Fibroblast of lung (primary cell): ENCODE measurements around the gene CAPSL. TPM values are rescaled to one million over a fixed set of nuclear protein-coding genes. Genes with fewer than 3 reads are reported as not detected.

ENCODE experiments used
- DNase-seq, 2 donors: peaks; one replicate each; pipeline versions ENCODE4 v3.0.0 to v3.0.0-alpha.2; 2010; ENCODE audit warnings: low read depth in 2 of 2
- H2AFZ ChIP-seq: 2 replicates; pipeline ENCODE4 v1.5.1; 2012; ENCODE audit warnings: low read length, control low read depth, inconsistent platforms
- H3K27ac ChIP-seq: 2 replicates; pipeline ENCODE4 v1.5.1; 2011; ENCODE audit warnings: low read length, control low read depth; ENCODE audit not compliant: insufficient read depth
- H3K27me3 ChIP-seq: 2 replicates; pipeline ENCODE4 v1.5.1; 2011; ENCODE audit warnings: mild to moderate bottlenecking, low read length; ENCODE audit not compliant: control insufficient read depth, insufficient read depth
- H3K36me3 ChIP-seq: 2 replicates; pipeline ENCODE4 v1.5.1; 2011; ENCODE audit warnings: low read length; ENCODE audit not compliant: control insufficient read depth, insufficient read depth
- H3K4me1 ChIP-seq: 2 replicates; pipeline ENCODE4 v1.5.1; 2011; ENCODE audit warnings: low read length; ENCODE audit not compliant: control insufficient read depth, insufficient read depth; ENCODE audit errors: extremely low read depth
- H3K4me2 ChIP-seq: 2 replicates; pipeline ENCODE4 v1.5.1; 2011; ENCODE audit warnings: low read length, control low read depth; ENCODE audit not compliant: insufficient read depth; ENCODE audit errors: extremely low read depth
- H3K4me3 ChIP-seq, 4 experiments: fragments of 200-600 bp in 1 of 4; sonication (generic) in 1 of 4; replicated peaks in 1 of 4; 2 replicates each; pipeline ENCODE4 v1.5.1; 2011 to 2016; ENCODE audit warnings: low read length in 4 of 4, low read depth in 3 of 4, mild to moderate bottlenecking in 3 of 4, control low read depth in 2 of 4, inconsistent platforms in 1 of 4, mixed read lengths in 1 of 4; ENCODE audit not compliant: insufficient read depth in 1 of 4; ENCODE audit errors: control extremely low read depth in 1 of 4
- H3K79me2 ChIP-seq: 2 replicates; pipeline ENCODE4 v1.5.1; 2012; ENCODE audit warnings: mild to moderate bottlenecking, low read length, inconsistent platforms; ENCODE audit not compliant: control insufficient read depth, insufficient read depth
- H3K9ac ChIP-seq: 2 replicates; pipeline ENCODE4 v1.5.1; 2011; ENCODE audit warnings: mild to moderate bottlenecking, low read length, control low read depth; ENCODE audit not compliant: insufficient read depth
- H3K9me3 ChIP-seq: 2 replicates; pipeline ENCODE4 v1.5.1; 2012; ENCODE audit warnings: low read depth, low read length; ENCODE audit not compliant: control insufficient read depth, insufficient read depth
- H4K20me1 ChIP-seq: 2 replicates; pipeline ENCODE4 v1.5.1; 2011; ENCODE audit warnings: low read length; ENCODE audit not compliant: control insufficient read depth, insufficient read depth; ENCODE audit errors: extremely low read depth
- CTCF ChIP-seq, 2 donors: IDR thresholded peaks in 1 of 2; conservative IDR thresholded peaks in 1 of 2; 1 replicate in 1 of 2; 2 replicates in 1 of 2; pipeline ENCODE4 v1.5.1; 2011 to 2012; ENCODE audit warnings: low read length in 2 of 2, control low read depth in 1 of 2, inconsistent platforms in 1 of 2, low read depth in 1 of 2, mild to moderate bottlenecking in 1 of 2
- EZH2 ChIP-seq: IDR thresholded peaks from 2 replicates; pipeline ENCODE4 v1.5.1; 2012; ENCODE audit warnings: low read length, control low read depth, mild to moderate bottlenecking; ENCODE audit errors: missing control alignments
- polyA plus RNA-seq, 2 donors: library from polyadenylated mRNA; depleted of rRNA in 1 of 2; stranded (reverse) in 1 of 2; unstranded in 1 of 2; fragments of >200 nt; gene quantifications; 2 replicates each; pipeline ENCODE4 v1.2.1, GENCODE V29; 2011 to 2012; ENCODE audit warnings: missing spikeins in 1 of 2
- total RNA-seq: library from RNA; depleted of rRNA; stranded (reverse); fragments of >200 nt; gene quantifications from 2 replicates; pipeline ENCODE4 v1.2.1, GENCODE V29; 2014

CAPSL gene
- total and polyA plus RNA-seq, 2 donors (not counting 1 experiment from before 2014, with no cell fraction given), result 0.33 to 0.96 TPM

GRCh38 chr5:35902046-35902672, 36.3 kb downstream of the CAPSL start:
- Histone ChIP-seq H3K4me1 (no peaks in the 10 kb centered on the region), H3K27ac (no peak overlapping the region), H3K79me2 (no peaks in the 10 kb centered on the region), H3K27me3 (no peaks in the 10 kb centered on the region), H3K4me2 (no peak overlapping the region), H2AFZ (no peak overlapping the region), H4K20me1 (no peaks in the 10 kb centered on the region), H3K9me3 (no peaks in the 10 kb centered on the region), H3K4me3 (no peak overlapping the region), H3K9ac (no peak overlapping the region), H3K36me3 (no peaks in the 10 kb centered on the region)
- peak in 1 of 2 donors; percentile 27 for DNase-seq
- no peak for TF ChIP-seq CTCF (conservative IDR thresholded peaks at IDR 0.05 in 1 of 2, IDR thresholded peaks at IDR 0.05 in 1 of 2; ENCODE audit: low read depth in 1 of 2, low read length in 2 of 2)
- TF ChIP-seq EZH2, result no peak

GRCh38 chr5:35900972-35901695, 37.3 kb downstream of the CAPSL start:
- no peak for DNase-seq
- H3K36me3 ChIP-seq, result no peaks in the 10 kb centered on the region
- H3K4me1 ChIP-seq, result no peaks in the 10 kb centered on the region
- no peak overlapping the region for H2AFZ ChIP-seq
- no peaks in the 10 kb centered on the region for H3K79me2 ChIP-seq
- no peak overlapping the region for H3K4me3 ChIP-seq
- no peaks in the 10 kb centered on the region for H3K9me3 ChIP-seq
- no peak overlapping the region for H3K9ac ChIP-seq
- no peak overlapping the region for H3K27ac ChIP-seq
- H3K27me3 ChIP-seq, result no peaks in the 10 kb centered on the region
- TF ChIP-seq EZH2 (no peak), CTCF (conservative IDR thresholded peaks at IDR 0.05 in 1 of 2, IDR thresholded peaks at IDR 0.05 in 1 of 2; ENCODE audit: low read depth in 1 of 2, low read length in 2 of 2) (no peak)
- H3K4me2 ChIP-seq, result no peak overlapping the region
- H4K20me1 ChIP-seq, result no peaks in the 10 kb centered on the region

DNA sequence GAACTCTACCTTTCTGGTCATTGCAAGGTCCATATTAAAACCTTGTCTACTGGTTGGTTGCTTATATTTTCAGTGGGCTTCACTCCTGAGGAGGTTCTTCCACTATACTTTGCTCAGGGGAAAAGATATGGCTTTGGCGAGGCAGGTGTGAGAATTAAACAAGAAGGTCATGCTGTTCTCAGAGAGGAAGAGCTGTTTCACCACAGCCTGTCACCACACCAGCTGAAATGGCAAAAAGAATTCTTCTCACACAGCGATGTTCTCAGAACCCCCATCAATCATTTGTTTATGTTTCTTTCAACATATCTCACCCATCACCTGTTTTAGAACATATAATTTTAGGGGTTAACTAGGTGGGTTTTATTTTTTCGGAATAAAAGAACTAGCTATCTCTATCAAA, 38.6 kb downstream of the CAPSL start:
- Histone ChIP-seq H3K27me3 (no peaks in the 10 kb centered on the region), H3K4me2 (no peak overlapping the region), H3K4me1 (no peaks in the 10 kb centered on the region), H2AFZ (no peak overlapping the region), H3K4me3 (no peak overlapping the region), H3K79me2 (no peaks in the 10 kb centered on the region), H3K27ac (no peak overlapping the region), H3K9me3 (no peaks in the 10 kb centered on the region), H3K36me3 (no peaks in the 10 kb centered on the region), H3K9ac (no peak overlapping the region), H4K20me1 (no peaks in the 10 kb centered on the region)
- TF ChIP-seq CTCF (conservative IDR thresholded peaks at IDR 0.05 in 1 of 2, IDR thresholded peaks at IDR 0.05 in 1 of 2; ENCODE audit: low read depth in 1 of 2, low read length in 2 of 2) (no peak), EZH2 (no peak)
- DNase-seq, result no peak
